Measurements from ENCODE around the gene EHF. TPM values are rescaled to one million over a fixed set of nuclear protein-coding genes. Genes with fewer than 3 reads are reported as not detected.

Gene EHF
- total and polyA plus RNA-seq, 2 of the 8 experiments (the other 6 are each of a cell fraction or from before 2014, with no cell fraction given), result not detected

- TF ChIP-seq, protein P1, sequence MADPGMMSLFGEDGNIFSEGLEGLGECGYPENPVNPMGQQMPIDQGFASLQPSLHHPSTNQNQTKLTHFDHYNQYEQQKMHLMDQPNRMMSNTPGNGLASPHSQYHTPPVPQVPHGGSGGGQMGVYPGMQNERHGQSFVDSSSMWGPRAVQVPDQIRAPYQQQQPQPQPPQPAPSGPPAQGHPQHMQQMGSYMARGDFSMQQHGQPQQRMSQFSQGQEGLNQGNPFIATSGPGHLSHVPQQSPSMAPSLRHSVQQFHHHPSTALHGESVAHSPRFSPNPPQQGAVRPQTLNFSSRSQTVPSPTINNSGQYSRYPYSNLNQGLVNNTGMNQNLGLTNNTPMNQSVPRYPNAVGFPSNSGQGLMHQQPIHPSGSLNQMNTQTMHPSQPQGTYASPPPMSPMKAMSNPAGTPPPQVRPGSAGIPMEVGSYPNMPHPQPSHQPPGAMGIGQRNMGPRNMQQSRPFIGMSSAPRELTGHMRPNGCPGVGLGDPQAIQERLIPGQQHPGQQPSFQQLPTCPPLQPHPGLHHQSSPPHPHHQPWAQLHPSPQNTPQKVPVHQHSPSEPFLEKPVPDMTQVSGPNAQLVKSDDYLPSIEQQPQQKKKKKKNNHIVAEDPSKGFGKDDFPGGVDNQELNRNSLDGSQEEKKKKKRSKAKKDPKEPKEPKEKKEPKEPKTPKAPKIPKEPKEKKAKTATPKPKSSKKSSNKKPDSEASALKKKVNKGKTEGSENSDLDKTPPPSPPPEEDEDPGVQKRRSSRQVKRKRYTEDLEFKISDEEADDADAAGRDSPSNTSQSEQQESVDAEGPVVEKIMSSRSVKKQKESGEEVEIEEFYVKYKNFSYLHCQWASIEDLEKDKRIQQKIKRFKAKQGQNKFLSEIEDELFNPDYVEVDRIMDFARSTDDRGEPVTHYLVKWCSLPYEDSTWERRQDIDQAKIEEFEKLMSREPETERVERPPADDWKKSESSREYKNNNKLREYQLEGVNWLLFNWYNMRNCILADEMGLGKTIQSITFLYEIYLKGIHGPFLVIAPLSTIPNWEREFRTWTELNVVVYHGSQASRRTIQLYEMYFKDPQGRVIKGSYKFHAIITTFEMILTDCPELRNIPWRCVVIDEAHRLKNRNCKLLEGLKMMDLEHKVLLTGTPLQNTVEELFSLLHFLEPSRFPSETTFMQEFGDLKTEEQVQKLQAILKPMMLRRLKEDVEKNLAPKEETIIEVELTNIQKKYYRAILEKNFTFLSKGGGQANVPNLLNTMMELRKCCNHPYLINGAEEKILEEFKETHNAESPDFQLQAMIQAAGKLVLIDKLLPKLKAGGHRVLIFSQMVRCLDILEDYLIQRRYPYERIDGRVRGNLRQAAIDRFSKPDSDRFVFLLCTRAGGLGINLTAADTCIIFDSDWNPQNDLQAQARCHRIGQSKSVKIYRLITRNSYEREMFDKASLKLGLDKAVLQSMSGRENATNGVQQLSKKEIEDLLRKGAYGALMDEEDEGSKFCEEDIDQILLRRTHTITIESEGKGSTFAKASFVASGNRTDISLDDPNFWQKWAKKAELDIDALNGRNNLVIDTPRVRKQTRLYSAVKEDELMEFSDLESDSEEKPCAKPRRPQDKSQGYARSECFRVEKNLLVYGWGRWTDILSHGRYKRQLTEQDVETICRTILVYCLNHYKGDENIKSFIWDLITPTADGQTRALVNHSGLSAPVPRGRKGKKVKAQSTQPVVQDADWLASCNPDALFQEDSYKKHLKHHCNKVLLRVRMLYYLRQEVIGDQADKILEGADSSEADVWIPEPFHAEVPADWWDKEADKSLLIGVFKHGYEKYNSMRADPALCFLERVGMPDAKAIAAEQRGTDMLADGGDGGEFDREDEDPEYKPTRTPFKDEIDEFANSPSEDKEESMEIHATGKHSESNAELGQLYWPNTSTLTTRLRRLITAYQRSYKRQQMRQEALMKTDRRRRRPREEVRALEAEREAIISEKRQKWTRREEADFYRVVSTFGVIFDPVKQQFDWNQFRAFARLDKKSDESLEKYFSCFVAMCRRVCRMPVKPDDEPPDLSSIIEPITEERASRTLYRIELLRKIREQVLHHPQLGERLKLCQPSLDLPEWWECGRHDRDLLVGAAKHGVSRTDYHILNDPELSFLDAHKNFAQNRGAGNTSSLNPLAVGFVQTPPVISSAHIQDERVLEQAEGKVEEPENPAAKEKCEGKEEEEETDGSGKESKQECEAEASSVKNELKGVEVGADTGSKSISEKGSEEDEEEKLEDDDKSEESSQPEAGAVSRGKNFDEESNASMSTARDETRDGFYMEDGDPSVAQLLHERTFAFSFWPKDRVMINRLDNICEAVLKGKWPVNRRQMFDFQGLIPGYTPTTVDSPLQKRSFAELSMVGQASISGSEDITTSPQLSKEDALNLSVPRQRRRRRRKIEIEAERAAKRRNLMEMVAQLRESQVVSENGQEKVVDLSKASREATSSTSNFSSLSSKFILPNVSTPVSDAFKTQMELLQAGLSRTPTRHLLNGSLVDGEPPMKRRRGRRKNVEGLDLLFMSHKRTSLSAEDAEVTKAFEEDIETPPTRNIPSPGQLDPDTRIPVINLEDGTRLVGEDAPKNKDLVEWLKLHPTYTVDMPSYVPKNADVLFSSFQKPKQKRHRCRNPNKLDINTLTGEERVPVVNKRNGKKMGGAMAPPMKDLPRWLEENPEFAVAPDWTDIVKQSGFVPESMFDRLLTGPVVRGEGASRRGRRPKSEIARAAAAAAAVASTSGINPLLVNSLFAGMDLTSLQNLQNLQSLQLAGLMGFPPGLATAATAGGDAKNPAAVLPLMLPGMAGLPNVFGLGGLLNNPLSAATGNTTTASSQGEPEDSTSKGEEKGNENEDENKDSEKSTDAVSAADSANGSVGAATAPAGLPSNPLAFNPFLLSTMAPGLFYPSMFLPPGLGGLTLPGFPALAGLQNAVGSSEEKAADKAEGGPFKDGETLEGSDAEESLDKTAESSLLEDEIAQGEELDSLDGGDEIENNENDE (IDR thresholded peaks at IDR 0.05; ENCODE audit: insufficient replicate concordance, low read length), result no peak
- TF ChIP-seq E2F6 (IDR thresholded peaks at IDR 0.05), result no peak
Measured at GRCh38 chr11:34613552-34614056, 7.3 kb upstream of the EHF start (continued).
